ENCODE data around the gene UBAP2. TPM values are rescaled to one million over a fixed set of nuclear protein-coding genes. Genes with fewer than 3 reads are reported as not detected.

UBAP2 gene
- total and polyA plus RNA-seq, 2 of the 4 experiments (the other 2 are of a cell fraction): 12.9 to 25.5 TPM

DNA sequence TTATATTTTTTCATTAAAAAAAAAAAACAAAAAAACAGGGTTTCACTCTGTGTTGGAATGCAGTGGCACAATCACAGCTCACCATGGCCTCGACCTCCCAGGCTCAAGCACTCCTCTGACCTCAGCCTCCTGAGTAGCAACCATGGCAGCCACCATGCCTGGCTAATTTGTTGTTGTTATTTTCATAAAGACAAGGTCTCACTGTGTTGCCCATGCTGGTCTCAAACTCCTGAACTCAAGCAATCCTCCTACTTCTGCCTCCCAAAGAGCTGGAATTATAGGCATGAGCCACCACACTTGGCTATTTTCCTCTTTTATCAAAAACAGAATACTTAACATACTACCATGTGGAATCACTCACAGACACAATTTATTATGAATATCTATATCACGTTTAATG lies 46.7 kb downstream of the UBAP2 start:
- Histone ChIP-seq H2BK5ac (ENCODE audit: low read depth, low read length, poor library complexity, severe bottlenecking) (no peak overlapping the region), H3K9me3 (ENCODE audit: control insufficient read depth, insufficient read depth, low read length) (no peaks in the 10 kb centered on the region), H2BK15ac (ENCODE audit: low read depth, low read length) (no peak overlapping the region), H4K91ac (ENCODE audit: insufficient read depth, low read depth, low read length) (no peak overlapping the region), H3K4me1 (ENCODE audit: control insufficient read depth, insufficient read depth, low read length) (no peaks in the 10 kb centered on the region), H3K23ac (ENCODE audit: low read depth, low read length) (no peak overlapping the region), H3K56ac (ENCODE audit: extremely low read depth, insufficient read depth, low read length) (no peak overlapping the region), H3K18ac (ENCODE audit: low read depth, low read length) (no peak overlapping the region), H2BK120ac (ENCODE audit: low read depth, low read length) (no peak overlapping the region), H3K14ac (replicated peaks; ENCODE audit: low read depth, low read length) (no peak overlapping the region), H4K5ac (ENCODE audit: low read depth, low read length) (no peak overlapping the region), H3K4ac (ENCODE audit: low read depth, low read length) (no peak overlapping the region), H3K27me3 (ENCODE audit: control insufficient read depth, insufficient read depth, low read length) (no peaks in the 10 kb centered on the region), H2BK20ac (ENCODE audit: low read depth, low read length) (no peak overlapping the region), H4K8ac (ENCODE audit: low read depth in 2 of 2, low read length in 2 of 2) (no peak overlapping the region), H3K27ac (ENCODE audit: insufficient read depth, low read length) (no peak overlapping the region), H3K9me1 (ENCODE audit: insufficient read depth, low read length) (peaks cover 3% of the 10 kb centered on the region; the same call in 1 of the 2 replicates), H3K4me2 (ENCODE audit: low read depth, low read length) (no peak overlapping the region), H3K9ac (ENCODE audit: low read depth, low read length) (no peak overlapping the region), H4K20me1 (ENCODE audit: insufficient read depth, low read length) (no peaks in the 10 kb centered on the region), H3K4me3 (ENCODE audit: insufficient read depth, low read depth, low read length) (no peak overlapping the region), H2AFZ (replicated peaks; ENCODE audit: low read length, poor library complexity) (no peak overlapping the region), H3K36me3 (ENCODE audit: control insufficient read depth, insufficient read depth, low read length) (peaks cover 18% of the 10 kb centered on the region), H2AK9ac (replicated peaks; ENCODE audit: low read depth, low read length, poor library complexity) (no peak overlapping the region), H3K79me1 (ENCODE audit: low read depth in 1 of 2, low read length in 2 of 2) (peaks cover 14 to 37% of the 10 kb centered on the region in 2 experiments), H2AK5ac (ENCODE audit: low read depth, low read length) (no peak overlapping the region)
- in situ Hi-C loops (cut with MboI; ENCODE audit: low sequenced_read_pairs): no loop called here
- no peak for DNase-seq
- no TSS peak for BruUV-seq (replicated peaks)
- ChIA-PET POLR2A (ENCODE audit: unreplicated experiment) (no interaction called here), CTCF (interaction anchor here (0.6 to 1.1 kb wide), 2 partner anchors 10 to 224 kb away, joined by 3 read pairs; no protein-coding TSS in a partner anchor)
- TF ChIP-seq NFE2L2 (IDR thresholded peaks at IDR 0.05; ENCODE audit: low read depth, low read length): no peak
- TF ChIP-seq SMC3 (IDR thresholded peaks at IDR 0.05; ENCODE audit: low read depth, low read length): no peak
- TF ChIP-seq CHD1 (IDR thresholded peaks at IDR 0.05; ENCODE audit: low read depth, low read length): no peak
- WGBS, 2 experiments (ENCODE audit: extremely low coverage in 2 of 2, insufficient read length in 1 of 2): 100% methylated on average over 2 of the region's 2 CpGs; no CpG with 5 or more reads in 1 of the 2 experiments
- intact Hi-C loops (cut with micrococcal nuclease): no loop called here
- no peak for ATAC-seq (ENCODE audit: low read depth)
- dilution Hi-C loops (cut with HindIII; ENCODE audit: low sequenced_read_pairs, unreplicated experiment): no loop called here
